Adrenal gland (tissue), 12 donors: ENCODE results near the gene RANBP10. TPM values are rescaled to one million over a fixed set of nuclear protein-coding genes. Genes with fewer than 3 reads are reported as not detected.

Experiments used
- DNase-seq, 7 donors: peaks; one replicate each; pipeline ENCODE4 v3.0.0-alpha.2; 2019 to 2020
- H3K27ac ChIP-seq, 5 donors: fragments of 200-600 bp; sonication (generic) in 4 of 5; 1 replicate in 3 of 5; 2 replicates in 2 of 5; pipeline versions ENCODE4 v1.5.1 to v1.8.0; 2016 to 2020; ENCODE audit warnings: mild to moderate bottlenecking in 1 of 5
- H3K27me3 ChIP-seq: fragments of 200-600 bp; 2 replicates; pipeline ENCODE4 v1.8.0; 2021
- H3K36me3 ChIP-seq, 2 donors: fragments of 200-600 bp; replicated peaks in 1 of 2; 1 replicate in 1 of 2; 2 replicates in 1 of 2; pipeline versions ENCODE4 v1.5.1 to v1.8.0; 2018 to 2022
- H3K4me1 ChIP-seq, 2 donors: fragments of 200-600 bp; replicated peaks in 1 of 2; 1 replicate in 1 of 2; 2 replicates in 1 of 2; pipeline versions ENCODE4 v1.5.1 to v1.8.0; 2018 to 2021
- H3K4me3 ChIP-seq, 4 donors: fragments of 200-600 bp; sonication (generic) in 3 of 4; one replicate each; pipeline ENCODE4 v1.5.1; 2016 to 2018
- H3K9me3 ChIP-seq, 3 donors: fragments of 200-600 bp; sonication (generic) in 1 of 3; replicated peaks in 1 of 3; 1 replicate in 2 of 3; 2 replicates in 1 of 3; pipeline versions ENCODE4 v1.5.1 to v1.8.0; 2016 to 2021
- POLR2A ChIP-seq, 2 donors: fragments of 450-650 bp; IDR thresholded peaks; one replicate each; pipeline ENCODE4 v1.6.1; 2017; ENCODE audit warnings: antibody characterized with exemption in 2 of 2, mild to moderate bottlenecking in 2 of 2, moderate library complexity in 1 of 2
- WGBS, 4 donors: extraction: QIAGEN DNeasy Blood & Tissue Kit in 2 of 4; methylation state at CpG; one replicate each; pipeline versions ENCODE4 v1.1.5 to v1.1.7; 2013 to 2017; 5-methylcytosine and 5-hydroxymethylcytosine counted together
- intact Hi-C, 2 donors: fragments of 100-400 bp; cut with DNase I; formaldehyde crosslinking; loops; one replicate each; pipeline versions ENCODE4 v1.14.1 to v1.15.0; 2022 to 2023
- polyA plus RNA-seq, 3 donors: library from polyadenylated mRNA; stranded (reverse); fragments of 200-250 nt in 2 of 3; fragments of 350-450 nt in 1 of 3; fragmentation: Illumina TruSeq in 1 of 3; extraction: RNeasy Lipid Tissue Mini Kit (QIAGEN cat#74804) in 1 of 3; gene quantifications; one replicate each; pipeline ENCODE4 v1.2.3, GENCODE V29; 2013 to 2014
- total RNA-seq, 9 donors: library from RNA; depleted of rRNA in 4 of 9; stranded (reverse); fragments of >200 nt in 4 of 9; fragments of 120-200 nt in 1 of 9; fragmentation: NEBNext Ultra II Directional in 1 of 9; extraction: Animal tissue kit (Norgen Biotek cat#: 25700) in 1 of 9; gene quantifications; one replicate each; pipeline versions ENCODE4 v1.1.0 to v1.2.4, GENCODE V29; 2013 to 2023
- TF ChIP-seq, protein P1 (sequence below), 6 experiments: fragments of 450-650 bp in 4 of 6; fragments of 200-600 bp in 2 of 6; sonication (generic) in 1 of 6; IDR thresholded peaks; 1 replicate in 5 of 6; 2 replicates in 1 of 6; pipeline versions ENCODE4 v1.5.1 to v1.8.0; 2016 to 2021; ENCODE audit warnings: antibody characterized with exemption in 6 of 6, mild to moderate bottlenecking in 2 of 6, moderate library complexity in 1 of 6
- donor health status: healthy with polysubstance abuse.
- donor health status: Bipolar disorder and iron deficiency.
- donor health status: DM: yes; HTN: yes; CAD: no.
- donor health status: DM: no; HTN: no; CAD: no.
- donor health status: DM: no; HTN: no; CAD: no.
- donor health status: DM: yes; HTN: yes; CAD: no.

Gene RANBP10
- total and polyA plus RNA-seq, 12 donors = 9.4 to 74.1 (median 21.6) TPM

DNA sequence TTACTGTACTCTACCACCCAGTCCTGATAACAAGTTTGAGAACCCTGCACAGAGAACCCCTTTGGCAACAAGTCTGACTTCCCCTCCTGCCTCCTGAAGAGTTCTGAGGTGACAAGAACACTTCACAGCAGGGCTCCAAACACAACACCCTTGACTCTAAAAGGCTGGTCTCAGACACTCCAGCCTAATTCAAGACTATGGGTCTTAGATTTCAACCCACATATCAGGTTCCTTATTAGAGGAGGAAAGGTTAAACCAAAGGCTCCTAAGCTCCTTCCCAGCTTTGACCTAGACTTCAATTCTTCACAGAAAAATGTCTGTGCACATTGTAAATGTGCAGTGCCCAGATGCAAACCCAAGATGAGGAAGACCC lies 23.0 kb downstream of the RANBP10 start:
- H3K36me3 ChIP-seq = no peaks in the 10 kb centered on the region
- intact Hi-C loops = no loop called here
- no peak for DNase-seq
- no peaks in the 10 kb centered on the region for H3K9me3 ChIP-seq
- no peak overlapping the region for H3K27ac ChIP-seq
- TF ChIP-seq, protein P1, sequence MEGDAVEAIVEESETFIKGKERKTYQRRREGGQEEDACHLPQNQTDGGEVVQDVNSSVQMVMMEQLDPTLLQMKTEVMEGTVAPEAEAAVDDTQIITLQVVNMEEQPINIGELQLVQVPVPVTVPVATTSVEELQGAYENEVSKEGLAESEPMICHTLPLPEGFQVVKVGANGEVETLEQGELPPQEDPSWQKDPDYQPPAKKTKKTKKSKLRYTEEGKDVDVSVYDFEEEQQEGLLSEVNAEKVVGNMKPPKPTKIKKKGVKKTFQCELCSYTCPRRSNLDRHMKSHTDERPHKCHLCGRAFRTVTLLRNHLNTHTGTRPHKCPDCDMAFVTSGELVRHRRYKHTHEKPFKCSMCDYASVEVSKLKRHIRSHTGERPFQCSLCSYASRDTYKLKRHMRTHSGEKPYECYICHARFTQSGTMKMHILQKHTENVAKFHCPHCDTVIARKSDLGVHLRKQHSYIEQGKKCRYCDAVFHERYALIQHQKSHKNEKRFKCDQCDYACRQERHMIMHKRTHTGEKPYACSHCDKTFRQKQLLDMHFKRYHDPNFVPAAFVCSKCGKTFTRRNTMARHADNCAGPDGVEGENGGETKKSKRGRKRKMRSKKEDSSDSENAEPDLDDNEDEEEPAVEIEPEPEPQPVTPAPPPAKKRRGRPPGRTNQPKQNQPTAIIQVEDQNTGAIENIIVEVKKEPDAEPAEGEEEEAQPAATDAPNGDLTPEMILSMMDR (IDR thresholded peaks at IDR 0.05) = no peak
- no peak for TF ChIP-seq POLR2A (IDR thresholded peaks at IDR 0.05)
- peaks cover 4 to 18% of the 10 kb centered on the region in 2 donors for H3K4me1 ChIP-seq
- H3K4me3 ChIP-seq = no peak overlapping the region
- H3K27me3 ChIP-seq = no peaks in the 10 kb centered on the region

DNA sequence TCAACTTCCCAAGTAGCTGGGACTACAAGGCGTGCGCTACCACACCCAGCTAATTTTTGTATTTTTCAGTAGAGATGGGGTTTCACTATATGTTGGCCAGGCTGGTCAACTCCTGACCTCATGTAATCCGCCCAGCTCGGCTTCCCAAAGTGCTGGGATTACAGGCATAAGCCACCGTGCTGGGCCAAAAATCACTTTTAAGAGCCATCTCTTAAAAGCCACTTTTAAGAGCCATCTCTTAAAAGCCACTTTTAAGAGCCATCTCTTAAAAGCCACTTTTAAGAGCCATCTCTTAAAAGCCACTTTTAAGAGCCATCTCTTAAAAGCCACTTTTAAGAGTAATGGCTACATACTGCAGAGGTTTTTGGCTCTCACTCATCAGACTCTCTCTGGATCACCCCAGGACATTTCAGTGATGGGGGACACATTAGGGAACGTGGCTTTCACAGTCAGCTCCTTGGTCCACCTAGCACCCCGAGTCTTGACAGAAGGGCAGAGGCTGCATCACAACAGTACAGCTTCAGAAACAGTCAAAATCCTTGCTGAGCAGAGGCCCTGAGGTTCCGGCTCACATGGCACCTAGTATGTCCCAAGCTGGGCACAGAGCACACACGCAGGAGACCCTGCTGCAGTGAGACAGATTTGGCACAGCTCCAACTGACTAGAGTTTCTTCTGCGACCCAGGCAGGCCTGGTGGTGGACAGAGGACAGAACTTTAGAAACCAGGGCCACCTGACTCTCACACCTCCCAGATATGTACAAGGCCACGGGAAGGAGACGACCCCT lies 23.6 kb downstream of the RANBP10 start:
- H3K36me3 ChIP-seq = no peaks in the 10 kb centered on the region
- DNase-seq = no peak

DNA sequence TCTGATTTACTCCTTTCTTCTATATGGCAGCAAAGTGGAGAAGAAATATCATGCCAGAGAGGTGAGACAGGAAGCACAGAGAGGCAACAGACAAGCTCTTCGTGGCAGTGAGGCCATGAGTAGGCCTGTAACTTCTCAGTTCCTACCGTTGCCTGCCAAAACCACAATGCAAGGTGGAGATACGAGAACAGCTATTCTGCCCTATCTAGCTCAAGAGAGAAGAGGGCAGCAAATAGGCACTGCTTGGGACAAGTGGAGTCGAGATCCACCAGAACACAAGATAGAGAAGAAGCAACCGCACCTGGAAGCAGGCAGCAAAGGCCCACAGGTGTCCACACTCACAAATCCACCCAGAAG lies 24.8 kb downstream of the RANBP10 start:
- Histone ChIP-seq H3K36me3 (no peaks in the 10 kb centered on the region), H3K27me3 (no peaks in the 10 kb centered on the region), H3K4me3 (no peak overlapping the region), H3K9me3 (no peaks in the 10 kb centered on the region), H3K27ac (no peak overlapping the region), H3K4me1 (peaks cover 4 to 18% of the 10 kb centered on the region in 2 donors)
- TF ChIP-seq, protein P1 (IDR thresholded peaks at IDR 0.05) = no peak
- TF ChIP-seq POLR2A (IDR thresholded peaks at IDR 0.05) = no peak
- intact Hi-C loops = no loop called here
- WGBS, 4 donors = 70 to 96% (median 86%) methylated on average over 5 of the region's 5 CpGs
- no peak for DNase-seq

More for the DNA sequence above, 23.6 kb downstream of the RANBP10 start:
- Histone ChIP-seq H3K27ac (no peak overlapping the region), H3K9me3 (no peaks in the 10 kb centered on the region), H3K4me1 (peaks cover 4 to 18% of the 10 kb centered on the region in 2 donors), H3K27me3 (no peaks in the 10 kb centered on the region), H3K4me3 (no peak overlapping the region)
- WGBS, 4 donors = 85 to 98% (median 90%) methylated on average over 7 to 12 of the region's 12 CpGs
- TF ChIP-seq, protein P1 (IDR thresholded peaks at IDR 0.05) = no peak
- TF ChIP-seq POLR2A (IDR thresholded peaks at IDR 0.05) = no peak
- intact Hi-C loops = no loop called here

DNA sequence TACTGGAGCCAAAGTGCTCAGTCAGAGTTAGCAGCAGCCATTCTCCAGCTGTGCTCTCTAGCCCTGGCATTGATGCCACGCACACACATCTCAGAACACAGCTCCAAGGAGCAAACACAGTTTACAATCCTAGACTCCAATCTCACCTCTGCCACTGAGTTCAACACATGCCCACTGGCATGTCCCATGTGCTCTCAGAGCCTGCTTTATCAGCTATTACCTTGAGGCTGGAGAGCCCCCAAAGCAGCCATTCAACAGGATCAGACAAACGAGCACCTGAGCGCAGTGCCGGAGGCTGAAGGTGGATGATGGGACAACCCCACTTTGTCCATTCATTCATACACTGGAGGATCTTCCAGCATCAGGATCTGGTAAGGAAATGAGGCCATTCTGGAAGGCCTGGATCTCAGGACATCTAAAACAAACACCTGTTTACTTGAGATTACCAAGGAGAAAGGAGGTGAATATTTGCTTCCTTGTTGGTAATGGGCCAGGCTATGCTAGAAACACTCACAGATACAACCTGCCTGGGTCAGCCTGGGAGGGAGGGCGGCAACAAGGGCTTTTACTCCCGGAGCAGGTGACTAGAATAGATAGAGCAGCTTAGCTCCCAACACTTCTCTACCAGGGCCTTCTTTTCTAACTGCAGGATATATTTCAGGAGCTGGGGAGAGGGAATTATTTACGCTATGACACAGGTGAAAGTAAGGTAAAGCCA lies 25.4 kb downstream of the RANBP10 start:
- DNase-seq = no peak
- no peaks in the 10 kb centered on the region for H3K27me3 ChIP-seq
- intact Hi-C loops = no loop called here
- no peaks in the 10 kb centered on the region for H3K36me3 ChIP-seq
- peaks cover 4 to 18% of the 10 kb centered on the region in 2 donors for H3K4me1 ChIP-seq
- no peak overlapping the region for H3K4me3 ChIP-seq
- H3K9me3 ChIP-seq = no peaks in the 10 kb centered on the region
- no peak overlapping the region for H3K27ac ChIP-seq
- TF ChIP-seq, protein P1 (IDR thresholded peaks at IDR 0.05) = no peak
- no peak for TF ChIP-seq POLR2A (IDR thresholded peaks at IDR 0.05)
- WGBS, 4 donors = 91 to 96% (median 93%) methylated on average over 6 to 7 of the region's 7 CpGs
